ENCODE measurements around the gene CFDP1. TPM values are rescaled to one million over a fixed set of nuclear protein-coding genes. Genes with fewer than 3 reads are reported as not detected.
A peak's percentile ranks its signal among the peaks of the same experiment; 100 is the strongest.

CFDP1 gene
- total and polyA plus RNA-seq, 2 of the 13 experiments (the other 11 are each of a cell fraction or from before 2014, with no cell fraction given): 78.6 to 153 TPM

DNA sequence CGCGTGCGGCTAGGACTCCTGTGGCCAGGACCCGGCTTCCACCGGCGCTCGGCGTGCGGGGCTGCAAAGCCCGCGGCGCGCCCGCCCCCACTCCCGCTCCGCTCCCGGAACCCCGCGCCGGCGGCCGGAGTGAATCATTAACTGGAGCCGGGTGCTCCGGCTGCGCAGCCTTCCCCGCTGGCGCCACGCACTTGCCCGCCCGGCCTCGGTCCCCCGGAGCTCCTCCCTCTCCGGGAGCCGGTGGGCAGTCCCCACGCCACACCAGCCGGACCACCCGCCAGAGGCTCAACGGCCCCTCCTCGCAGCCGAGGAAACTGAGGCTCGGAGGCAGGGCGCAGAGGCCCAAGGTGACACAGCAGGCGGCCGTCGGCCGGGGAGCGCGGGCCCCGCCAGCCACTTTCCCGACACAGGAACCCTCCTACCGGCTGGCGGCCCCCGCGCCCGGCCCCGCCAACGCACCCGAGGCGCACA lies 182.5 kb downstream of the CFDP1 start (continued):
- TF ChIP-seq AHDC1 (CRISPR knock-in tag; IDR thresholded peaks at IDR 0.05; ENCODE audit: borderline replicate concordance) (no peak), HOXA5 (CRISPR knock-in tag; IDR thresholded peaks at IDR 0.05) (peak; percentile 41), GPBP1L1 (CRISPR knock-in tag; IDR thresholded peaks at IDR 0.05) (no peak), ZNF562 (CRISPR knock-in tag; IDR thresholded peaks at IDR 0.05; ENCODE audit: borderline replicate concordance) (no peak), TEAD2 (CRISPR knock-in tag; IDR thresholded peaks at IDR 0.05) (no peak), GATA4 (IDR thresholded peaks at IDR 0.05; ENCODE audit: borderline replicate concordance, low read depth) (no peak), ZMYM4 (CRISPR knock-in tag; IDR thresholded peaks at IDR 0.05) (peak; percentile 58; the same call in 1 of the 2 replicates), RNF2 (conservative IDR thresholded peaks at IDR 0.05; ENCODE audit: low read depth) (no peak), ZBTB14 (CRISPR knock-in tag; IDR thresholded peaks at IDR 0.05) (no peak), TBX3 (IDR thresholded peaks at IDR 0.05; ENCODE audit: borderline replicate concordance) (no peak), ZNF790 (CRISPR knock-in tag; IDR thresholded peaks at IDR 0.05; ENCODE audit: borderline replicate concordance) (peak; percentile 98; the same call in 1 of the 2 replicates), ZNF709 (CRISPR knock-in tag; IDR thresholded peaks at IDR 0.05) (peak; percentile 83), ARID2 (CRISPR knock-in tag; IDR thresholded peaks at IDR 0.05; ENCODE audit: borderline replicate concordance) (0 out of 2 replicates have a peak, but pooled peaks have one; percentile 56), FOXP4 (CRISPR knock-in tag; IDR thresholded peaks at IDR 0.05) (no peak), MIXL1 (CRISPR knock-in tag; IDR thresholded peaks at IDR 0.05) (no peak), ZNF326 (CRISPR knock-in tag; IDR thresholded peaks at IDR 0.05; ENCODE audit: borderline replicate concordance) (peak; percentile 31; the same call in 1 of the 2 replicates), ZNF850 (CRISPR knock-in tag; conservative IDR thresholded peaks at IDR 0.05) (no peak), NPAS2 (CRISPR knock-in tag; IDR thresholded peaks at IDR 0.05; ENCODE audit: borderline replicate concordance) (no peak), HDAC6 (IDR thresholded peaks at IDR 0.05; ENCODE audit: low read depth, low read length) (no peak), TBP (CRISPR knock-in tag; IDR thresholded peaks at IDR 0.05) (no peak)

Data from HepG2 (cell line).